ENCODE measurements around the gene AFMID.
"Not testable (repeated sequence)": the region's sequence is repeated elsewhere in the genome, so short reads cannot be mapped to it uniquely, and the experiment has no call there.

Gene AFMID

GRCh38 chr17:78224231-78225087, 37.3 kb downstream of the AFMID start:
- no peak for DNase-seq

DNA sequence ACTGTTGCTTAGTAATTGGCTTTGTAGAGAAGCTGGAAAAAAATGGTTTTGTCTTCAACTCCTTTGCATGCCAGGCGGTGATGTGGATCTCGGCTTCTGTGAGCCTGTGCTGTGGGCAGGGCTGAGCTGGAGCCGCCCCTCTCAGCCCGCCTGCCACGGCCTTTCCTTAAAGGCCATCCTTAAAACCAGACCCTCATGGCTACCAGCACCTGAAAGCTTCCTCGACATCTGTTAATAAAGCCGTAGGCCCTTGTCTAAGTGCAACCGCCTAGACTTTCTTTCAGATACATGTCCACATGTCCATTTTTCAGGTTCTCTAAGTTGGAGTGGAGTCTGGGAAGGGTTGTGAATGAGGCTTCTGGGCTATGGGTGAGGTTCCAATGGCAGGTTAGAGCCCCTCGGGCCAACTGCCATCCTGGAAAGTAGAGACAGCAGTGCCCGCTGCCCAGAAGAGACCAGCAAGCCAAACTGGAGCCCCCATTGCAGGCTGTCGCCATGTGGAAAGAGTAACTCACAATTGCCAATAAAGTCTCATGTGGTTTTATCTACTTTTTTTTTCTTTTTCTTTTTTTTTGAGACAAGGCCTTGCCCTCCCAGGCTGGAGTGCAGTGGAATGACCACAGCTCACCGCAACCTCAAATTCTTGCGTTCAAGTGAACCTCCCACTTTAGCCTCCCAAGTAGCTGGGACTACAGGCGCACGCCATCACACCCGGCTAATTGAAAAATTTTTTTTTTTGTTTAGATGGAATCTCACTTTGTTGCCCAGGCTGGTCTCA, 38.1 kb downstream of the AFMID start:
- no peak for DNase-seq

DNA sequence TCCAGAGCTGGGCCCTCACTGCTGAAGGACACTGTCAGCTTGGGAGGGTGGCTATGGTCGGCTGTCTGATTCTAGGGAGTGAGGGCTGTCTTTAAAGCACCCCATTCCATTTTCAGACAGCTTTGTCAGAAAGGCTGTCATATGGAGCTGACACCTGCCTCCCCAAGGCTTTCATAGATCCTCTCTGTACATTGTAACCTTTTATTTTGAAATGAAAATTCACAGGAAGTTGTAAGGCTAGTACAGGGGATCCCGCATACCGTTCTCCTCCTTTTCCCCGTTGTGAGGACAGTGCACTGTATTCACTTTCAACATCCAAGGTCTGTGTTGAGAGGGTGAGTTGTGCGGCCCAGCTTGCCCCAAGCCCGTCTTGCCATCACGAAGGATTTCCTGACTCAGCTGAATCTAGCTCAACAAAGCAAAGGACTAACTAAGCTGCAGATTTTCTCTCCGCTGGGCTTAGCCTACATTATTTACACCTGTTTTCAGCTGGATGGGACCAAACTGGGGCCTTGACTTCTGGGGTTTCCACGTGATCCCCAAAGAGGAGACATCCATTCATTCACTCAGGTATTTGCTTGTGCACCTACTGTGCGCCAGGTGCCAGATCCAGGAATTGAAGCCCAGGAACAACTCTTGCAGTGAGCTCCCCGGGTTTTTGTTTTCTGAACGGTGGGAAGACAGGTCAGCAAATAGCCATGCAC, 39.0 kb downstream of the AFMID start:
- DNase-seq, result no peak

- no peak for DNase-seq
Observed at GRCh38 chr17:78226759-78227454, 39.7 kb downstream of the AFMID start.

DNA sequence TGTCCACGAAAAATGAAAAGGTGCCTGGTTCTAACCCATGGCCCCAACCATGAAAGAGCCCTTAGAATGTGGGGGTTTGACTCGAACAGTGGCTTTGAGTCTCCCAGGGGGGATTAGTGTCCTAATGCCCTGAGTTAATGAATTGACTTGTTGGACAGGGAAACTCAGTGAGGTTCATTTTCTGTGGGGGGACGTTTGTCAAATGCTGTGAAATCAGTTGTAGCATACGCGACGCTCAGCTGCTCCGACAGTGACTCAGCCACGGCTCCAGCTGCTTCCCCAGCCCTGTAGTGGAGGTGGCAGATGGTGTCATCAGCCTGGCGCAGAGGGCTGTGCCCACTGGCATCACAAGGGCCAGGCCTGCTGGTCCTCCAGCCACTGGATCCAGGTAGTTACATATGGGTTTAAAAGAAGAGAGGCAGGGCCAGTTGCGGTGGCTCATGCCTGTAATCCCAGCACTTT, 40.3 kb downstream of the AFMID start:
- DNase-seq, result peak; percentile 12

DNA sequence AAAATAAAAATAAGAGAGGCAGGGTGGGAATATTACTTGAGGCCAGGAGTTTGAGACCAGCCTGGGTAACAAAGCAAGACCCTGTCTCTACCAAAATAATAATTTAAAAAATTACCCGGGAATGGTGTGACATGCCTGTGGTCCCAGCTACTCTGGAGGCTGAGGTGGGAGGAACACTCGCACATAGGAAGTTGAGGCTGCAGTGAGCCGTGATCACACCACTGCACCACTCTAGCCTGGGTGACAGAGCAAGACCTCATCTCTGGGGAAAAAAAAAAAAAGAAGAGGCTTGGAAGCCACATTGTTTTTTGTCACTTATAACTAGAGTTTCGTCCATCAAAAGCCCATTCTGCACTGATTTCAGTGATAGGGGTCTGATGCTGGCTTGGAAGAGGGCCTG, 41.0 kb downstream of the AFMID start:
- DNase-seq, result no peak

GRCh38 chr17:78230252-78230962, 43.2 kb downstream of the AFMID start:
- DNase-seq, result no peak

GRCh38 chr17:78230996-78231935, 44.1 kb downstream of the AFMID start, which contains the start of gene TMEM235:
TSS of gene TMEM235 (plus strand) at chr17:78231631. CDS start at chr17:78232024, 393 bp downstream.
- DNase-seq, result no peak

DNA sequence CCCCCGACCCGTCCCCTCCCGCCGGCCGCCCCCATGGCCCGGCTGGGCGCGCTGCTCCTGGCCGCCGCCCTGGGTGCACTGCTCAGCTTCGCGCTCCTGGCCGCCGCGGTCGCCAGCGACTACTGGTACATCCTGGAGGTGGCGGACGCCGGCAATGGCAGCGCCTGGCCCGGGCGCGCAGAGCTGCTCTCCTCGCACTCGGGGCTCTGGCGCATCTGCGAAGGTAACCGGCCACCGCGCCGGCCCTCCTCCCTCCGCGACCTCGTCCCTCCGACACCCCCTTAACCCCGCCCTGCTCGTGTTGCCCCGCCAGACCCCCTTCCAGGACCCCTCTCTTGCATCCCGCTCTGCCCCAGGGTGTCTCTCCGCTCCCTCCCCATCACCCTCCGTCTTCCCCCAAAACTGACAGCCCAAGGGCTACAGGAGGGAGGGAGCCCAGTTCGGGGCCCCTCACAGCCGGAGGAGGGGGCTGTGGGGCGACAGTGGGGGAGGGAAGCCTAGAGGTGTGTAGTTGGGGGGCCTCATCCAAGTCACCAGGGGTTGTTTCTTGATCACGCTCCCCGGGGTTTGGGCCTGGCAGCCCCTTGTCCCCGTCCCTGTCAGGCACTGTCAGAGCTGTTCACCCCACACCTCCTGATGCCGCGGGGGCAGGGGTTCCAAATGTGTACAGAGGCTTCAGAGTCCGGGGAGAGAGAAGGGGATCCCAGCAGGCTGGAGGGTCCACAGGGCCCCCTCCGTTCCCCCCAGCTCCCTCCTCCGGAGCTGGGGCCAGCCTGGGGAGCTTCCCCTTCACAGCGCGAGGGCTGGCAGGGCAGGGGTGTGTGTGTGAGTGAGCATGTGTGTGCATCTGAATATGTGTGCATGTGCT, 45.1 kb downstream of the AFMID start:
- no peak for DNase-seq

DNA sequence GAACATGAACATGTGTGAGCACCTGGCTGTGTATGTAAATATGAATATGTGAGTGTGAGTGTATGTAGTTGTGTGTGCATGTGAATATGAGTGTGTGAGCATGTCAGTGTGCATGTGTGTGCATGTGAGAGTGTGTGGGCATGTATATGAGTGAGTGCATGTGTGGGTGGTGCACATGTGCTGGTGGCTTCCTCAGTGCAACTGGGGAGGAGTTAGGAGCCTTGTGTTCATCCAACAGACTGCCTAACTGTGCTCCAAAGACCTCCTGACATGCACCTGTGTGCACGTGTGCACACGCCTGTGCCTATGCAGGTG, 45.7 kb downstream of the AFMID start:
- DNase-seq, result no peak

- DNase-seq, result no peak
Observed at GRCh38 chr17:78233678-78234077, 46.5 kb downstream of the AFMID start.

DNA sequence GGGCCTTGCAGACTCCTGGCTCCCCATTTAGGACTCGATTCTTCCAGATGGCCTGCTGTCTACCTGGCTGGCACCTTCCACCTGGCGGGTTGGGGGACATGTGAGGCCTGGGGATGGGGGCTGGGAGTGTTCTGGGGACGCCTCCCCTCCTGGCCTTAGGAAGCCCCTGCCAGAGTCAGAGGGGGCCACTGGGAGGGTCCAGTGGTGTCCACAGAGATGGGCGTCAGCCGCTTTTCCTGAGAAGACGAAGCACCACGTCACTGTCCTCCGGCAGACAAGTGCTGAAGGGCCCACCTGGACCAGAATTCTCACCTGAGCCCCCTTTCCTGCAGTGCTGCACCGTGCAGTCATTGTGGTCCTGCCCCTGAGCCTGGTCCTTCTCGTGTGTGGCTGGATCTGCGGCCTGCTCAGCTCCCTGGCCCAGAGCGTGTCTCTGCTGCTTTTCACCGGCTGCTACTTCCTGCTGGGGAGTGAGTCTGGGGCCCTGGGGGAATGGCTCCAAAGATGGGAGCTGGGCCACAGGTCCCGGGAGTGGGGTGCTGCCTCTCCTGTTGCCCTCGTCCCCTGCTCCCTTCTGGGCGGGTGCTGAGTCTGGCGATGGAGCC, 47.2 kb downstream of the AFMID start:
- DNase-seq, result no peak

DNA sequence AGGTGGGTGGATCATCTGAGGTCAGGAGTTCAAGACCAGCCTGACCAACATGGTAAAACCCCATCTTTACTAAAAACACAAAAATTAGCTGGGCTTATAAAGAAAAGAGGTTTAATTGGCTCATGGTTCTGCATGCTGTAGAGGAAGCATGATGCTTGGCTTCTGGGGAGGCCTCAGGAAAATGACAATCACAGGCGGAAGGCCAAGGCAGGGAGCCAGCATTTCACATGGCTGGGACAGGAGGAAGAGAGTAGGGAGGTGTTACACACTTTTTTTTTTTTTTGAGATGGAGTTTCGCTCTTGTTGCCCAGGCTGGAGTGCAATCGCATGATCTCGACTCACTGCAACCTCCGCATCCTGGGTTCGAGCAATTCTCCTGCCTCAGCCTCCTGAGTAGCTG, 47.9 kb downstream of the AFMID start:
- not testable (repeated sequence) for DNase-seq

DNA sequence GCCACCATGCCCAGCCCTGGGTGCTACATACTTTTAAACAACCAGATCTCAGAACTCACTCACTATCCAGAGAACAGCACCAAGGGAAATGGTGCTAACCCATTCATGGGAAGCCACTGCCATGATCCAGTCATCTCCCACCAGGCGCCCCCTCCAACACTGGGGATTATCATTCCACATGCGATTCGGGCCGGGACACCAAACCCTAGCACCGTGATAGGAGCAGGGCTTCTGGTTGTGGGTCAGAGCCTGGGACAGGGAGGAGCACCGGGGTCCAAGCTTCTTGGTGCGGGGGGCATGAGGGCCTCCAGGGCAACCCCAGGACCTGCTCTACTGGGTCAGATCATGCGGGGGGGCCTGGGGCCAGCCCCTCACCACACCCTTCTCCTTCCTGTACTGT, 48.7 kb downstream of the AFMID start:
- DNase-seq, result no peak

DNA sequence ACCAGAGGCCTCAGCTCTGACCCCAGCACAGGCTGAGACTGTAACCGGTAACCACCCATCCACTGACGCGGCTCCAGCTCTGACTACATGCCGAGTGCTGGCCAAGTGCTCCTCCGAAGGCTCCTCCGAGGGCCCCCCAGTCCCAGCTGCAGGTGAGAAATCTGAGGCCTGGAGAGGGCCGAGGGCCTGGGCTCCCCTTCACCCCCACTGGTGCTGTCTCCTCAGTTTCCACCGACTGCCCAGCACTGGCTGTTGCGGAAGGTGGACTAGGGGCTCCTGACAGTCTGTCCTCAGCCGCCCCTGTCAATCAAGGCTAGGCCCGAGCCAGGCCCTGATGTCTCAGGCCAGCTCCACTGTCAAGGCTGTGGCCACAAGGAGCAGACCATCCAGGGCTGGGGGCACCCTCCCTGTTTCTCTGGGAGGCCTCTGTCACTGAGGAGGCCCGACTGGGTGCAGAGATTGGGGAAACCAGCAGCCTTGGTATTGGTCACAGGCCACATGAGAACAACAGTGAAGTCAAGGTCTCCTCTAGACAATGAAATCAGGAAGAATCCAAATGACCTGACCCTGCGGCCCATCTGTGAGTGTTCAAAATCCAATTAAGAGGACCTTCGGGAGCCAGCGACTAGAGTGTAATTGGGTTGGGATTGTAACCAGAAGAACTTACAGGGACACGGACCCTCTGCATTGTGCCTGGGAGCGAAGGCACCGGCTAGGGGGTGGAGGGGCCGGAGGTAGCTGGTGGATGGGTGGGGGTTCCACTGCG, 49.4 kb downstream of the AFMID start:
- DNase-seq, result no peak

GRCh38 chr17:78237401-78238012, 50.3 kb downstream of the AFMID start:
- no peak for DNase-seq

DNA sequence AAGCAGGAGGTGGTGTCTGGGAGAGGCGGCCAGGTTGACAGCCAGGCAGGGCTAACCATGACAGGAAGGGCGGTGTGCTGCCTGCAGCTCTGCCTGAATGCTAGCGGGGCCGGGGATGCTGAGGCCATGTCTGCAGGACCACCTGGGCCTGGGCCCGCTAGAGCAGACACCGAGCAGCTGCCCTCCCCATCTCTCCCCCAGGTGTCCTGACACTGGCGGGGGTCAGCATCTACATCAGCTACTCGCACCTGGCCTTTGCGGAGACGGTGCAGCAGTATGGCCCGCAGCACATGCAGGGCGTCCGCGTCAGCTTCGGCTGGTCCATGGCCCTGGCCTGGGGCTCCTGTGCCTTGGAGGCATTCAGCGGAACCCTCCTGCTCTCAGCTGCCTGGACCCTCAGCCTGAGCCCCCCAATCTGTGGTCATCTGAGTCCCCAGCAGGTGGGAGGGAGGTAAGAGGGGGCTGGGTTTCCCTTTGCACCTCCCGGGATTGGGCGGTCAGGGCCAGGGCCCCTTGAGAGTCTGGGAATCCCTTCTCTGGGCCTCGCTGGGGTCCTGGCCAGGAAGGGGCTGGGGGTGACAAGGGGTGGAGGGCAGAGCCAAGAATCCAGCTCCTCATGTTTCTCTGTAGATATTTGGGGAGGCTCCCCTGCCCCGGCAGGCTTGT, 51.8 kb downstream of the AFMID start:
- no peak for DNase-seq

Measured in fibroblast of skin of back (primary cell).